Fibroblast of lung (primary cell): Measurements from ENCODE around the gene SCYGR1.

Source experiments
- EZH2 ChIP-seq: IDR thresholded peaks from 2 replicates; pipeline ENCODE4 v1.5.1; 2012; ENCODE audit warnings: low read length, control low read depth, mild to moderate bottlenecking; ENCODE audit errors: missing control alignments
- TF ChIP-seq, protein P1 (sequence below), 2 donors: IDR thresholded peaks in 1 of 2; conservative IDR thresholded peaks in 1 of 2; 1 replicate in 1 of 2; 2 replicates in 1 of 2; pipeline ENCODE4 v1.5.1; 2011 to 2012; ENCODE audit warnings: low read length in 2 of 2, control low read depth in 1 of 2, inconsistent platforms in 1 of 2, low read depth in 1 of 2, mild to moderate bottlenecking in 1 of 2

DNA sequence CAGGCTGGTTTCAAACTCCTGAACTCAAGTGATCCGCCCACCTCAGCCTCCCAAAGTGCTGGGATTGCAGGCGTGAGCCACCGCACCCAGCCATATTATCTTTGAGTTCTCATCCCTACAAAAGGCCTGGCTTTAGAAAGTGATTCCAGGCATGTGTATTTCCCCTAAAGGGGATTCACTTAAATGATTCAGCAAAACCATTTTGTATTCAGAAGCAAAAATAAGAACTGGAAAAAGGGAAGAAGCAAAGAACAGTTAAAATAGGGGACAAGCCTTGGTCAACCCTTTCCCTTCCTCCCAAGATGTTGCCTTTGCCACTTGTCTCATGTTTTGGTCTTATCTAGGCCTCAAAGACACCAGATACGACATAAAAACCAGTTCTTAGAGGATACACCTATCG is 19.2 kb downstream of the SCYGR1 start:
- TF ChIP-seq, protein P1, sequence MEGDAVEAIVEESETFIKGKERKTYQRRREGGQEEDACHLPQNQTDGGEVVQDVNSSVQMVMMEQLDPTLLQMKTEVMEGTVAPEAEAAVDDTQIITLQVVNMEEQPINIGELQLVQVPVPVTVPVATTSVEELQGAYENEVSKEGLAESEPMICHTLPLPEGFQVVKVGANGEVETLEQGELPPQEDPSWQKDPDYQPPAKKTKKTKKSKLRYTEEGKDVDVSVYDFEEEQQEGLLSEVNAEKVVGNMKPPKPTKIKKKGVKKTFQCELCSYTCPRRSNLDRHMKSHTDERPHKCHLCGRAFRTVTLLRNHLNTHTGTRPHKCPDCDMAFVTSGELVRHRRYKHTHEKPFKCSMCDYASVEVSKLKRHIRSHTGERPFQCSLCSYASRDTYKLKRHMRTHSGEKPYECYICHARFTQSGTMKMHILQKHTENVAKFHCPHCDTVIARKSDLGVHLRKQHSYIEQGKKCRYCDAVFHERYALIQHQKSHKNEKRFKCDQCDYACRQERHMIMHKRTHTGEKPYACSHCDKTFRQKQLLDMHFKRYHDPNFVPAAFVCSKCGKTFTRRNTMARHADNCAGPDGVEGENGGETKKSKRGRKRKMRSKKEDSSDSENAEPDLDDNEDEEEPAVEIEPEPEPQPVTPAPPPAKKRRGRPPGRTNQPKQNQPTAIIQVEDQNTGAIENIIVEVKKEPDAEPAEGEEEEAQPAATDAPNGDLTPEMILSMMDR (conservative IDR thresholded peaks at IDR 0.05 in 1 of 2, IDR thresholded peaks at IDR 0.05 in 1 of 2; ENCODE audit: low read depth in 1 of 2, low read length in 2 of 2): no peak
- no peak for TF ChIP-seq EZH2
